GM12878 (cell line): ENCODE results near the gene PBOV1. TPM values are rescaled to one million over a fixed set of nuclear protein-coding genes. Genes with fewer than 3 reads are reported as not detected.

ENCODE experiments used
- ATAC-seq: fragments of 200-7000 bp; cut with Tn5 transposase; 3 replicates; pipeline ENCODE4 v1.9.1; 2020; ENCODE audit warnings: mild to moderate bottlenecking, moderate library complexity
- BruUV-seq: library from RNA; stranded (reverse); fragments of 400-500 nt; replicated peaks from 2 replicates; lab custom pipeline; 2021; lab: Mats Ljungman, UMichigan
- CTCF ChIA-PET: fragments of 300-600 bp; sonication (Branson Sonifier 250); formaldehyde crosslinking; extraction: SDS; loops from one replicate; lab custom pipeline; 2021; ENCODE audit warnings: inconsistent platforms; lab: Yijun Ruan, JAX
- POLR2A ChIA-PET: fragments of 350-600 bp; formaldehyde crosslinking; extraction: SDS; loops from one replicate; lab custom pipeline; 2021; ENCODE audit warnings: inconsistent platforms; lab: Charles Lee
- RAD21 ChIA-PET: fragments of 300-600 bp; sonication (Branson Sonifier 250); formaldehyde crosslinking; loops from one replicate; lab custom pipeline; 2023; ENCODE audit warnings: antibody characterized with exemption; ENCODE audit not compliant: unreplicated experiment; lab: Charles Lee
- SMC1A ChIA-PET: fragments of 300-600 bp; sonication (Branson Sonifier 250); formaldehyde crosslinking; loops from one replicate; lab custom pipeline; 2023; ENCODE audit not compliant: unreplicated experiment, uncharacterized antibody; lab: Charles Lee
- DNase-seq: peaks from one replicate; pipeline ENCODE4 v3.0.0-alpha.2; 2011; ENCODE audit warnings: low read depth, low spot score
- FAIRE-seq: peaks from 3 replicates; lab custom pipeline; 2011; peaks lifted over from hg19 to GRCh38; lab: Jason Lieb, UNC
- H2AFZ ChIP-seq: 2 replicates; pipeline ENCODE4 v1.6.0; 2011; ENCODE audit warnings: low read depth, low read length, control low read depth; ENCODE audit not compliant: control insufficient read depth
- H3K27ac ChIP-seq: 2 replicates; pipeline ENCODE4 v1.5.1; 2011; ENCODE audit warnings: control low read depth; ENCODE audit not compliant: control insufficient read depth, insufficient read depth
- H3K27me3 ChIP-seq, 2 experiments: replicated peaks in 1 of 2; 2 replicates each; pipeline versions ENCODE4 v1.6.0 to v1.6.1; 2011; ENCODE audit warnings: low read length in 1 of 2; ENCODE audit not compliant: control insufficient read depth in 2 of 2, insufficient read depth in 2 of 2
- H3K36me3 ChIP-seq, 2 experiments: 2 replicates each; pipeline ENCODE4 v1.5.1; 2011; ENCODE audit warnings: low read length in 1 of 2; ENCODE audit not compliant: control insufficient read depth in 2 of 2, insufficient read depth in 2 of 2
- H3K4me1 ChIP-seq: 2 replicates; pipeline ENCODE4 v1.6.1; 2011; ENCODE audit warnings: mild to moderate bottlenecking, low read length, moderate library complexity, mixed read lengths; ENCODE audit not compliant: control insufficient read depth, insufficient read depth
- H3K4me2 ChIP-seq: 2 replicates; pipeline ENCODE4 v1.6.0; 2011; ENCODE audit warnings: control low read depth; ENCODE audit not compliant: control insufficient read depth, insufficient read depth
- H3K4me3 ChIP-seq: fragments of 200-600 bp; sonication (generic); 2 replicates; pipeline ENCODE4 v1.5.1; 2016
- H3K79me2 ChIP-seq: 2 replicates; pipeline ENCODE4 v1.6.0; 2011; ENCODE audit warnings: low read length; ENCODE audit not compliant: control insufficient read depth, insufficient read depth
- H3K9ac ChIP-seq: 2 replicates; pipeline ENCODE4 v1.8.0; 2011; ENCODE audit warnings: low read length, control low read depth, mixed read lengths; ENCODE audit not compliant: control insufficient read depth, insufficient read depth
- H3K9me3 ChIP-seq: replicated peaks from 3 replicates; pipeline ENCODE4 v1.5.1; 2011; ENCODE audit warnings: mild to moderate bottlenecking, low read length; ENCODE audit not compliant: control insufficient read depth, insufficient read depth
- H4K20me1 ChIP-seq: 2 replicates; pipeline ENCODE4 v1.6.0; 2011; ENCODE audit not compliant: control insufficient read depth, insufficient read depth
- BMI1 ChIP-seq: fragments of 450-650 bp; IDR thresholded peaks from 2 replicates; pipeline ENCODE4 v1.6.1; 2016; ENCODE audit warnings: mild to moderate bottlenecking, moderate library complexity, borderline replicate concordance
- DPF2 ChIP-seq: fragments of 450-650 bp; IDR thresholded peaks from 2 replicates; pipeline ENCODE4 v1.6.1; 2017; ENCODE audit warnings: mild to moderate bottlenecking
- E2F4 ChIP-seq: IDR thresholded peaks from 2 replicates; pipeline ENCODE4 v1.6.1; 2012; ENCODE audit warnings: low read depth, low read length, improper control_type of control experiment
- MLLT1 ChIP-seq: fragments of 450-650 bp; IDR thresholded peaks from 2 replicates; pipeline ENCODE4 v1.6.1; 2016; ENCODE audit warnings: mild to moderate bottlenecking
- NR2C1 ChIP-seq: fragments of 450-650 bp; IDR thresholded peaks from 2 replicates; pipeline ENCODE4 v1.6.1; 2017; ENCODE audit warnings: antibody characterized with exemption, mild to moderate bottlenecking, moderate library complexity
- RAD51 ChIP-seq: fragments of 450-650 bp; IDR thresholded peaks from 2 replicates; pipeline ENCODE4 v1.6.1; 2016; ENCODE audit warnings: moderate library complexity, mild to moderate bottlenecking, inconsistent platforms
- RB1 ChIP-seq: fragments of 450-650 bp; formaldehyde crosslinking; IDR thresholded peaks from 2 replicates; pipeline ENCODE4 v1.6.1; 2017; ENCODE audit warnings: mild to moderate bottlenecking, borderline replicate concordance
- RELA ChIP-seq: fragments of 450-650 bp; IDR thresholded peaks from 2 replicates; pipeline ENCODE4 v1.8.0; 2014; ENCODE audit warnings: borderline replicate concordance; ENCODE audit not compliant: partially characterized antibody
- TARDBP ChIP-seq: IDR thresholded peaks from 2 replicates; pipeline ENCODE4 v1.6.1; 2016; ENCODE audit warnings: borderline replicate concordance
- ZBTB40 ChIP-seq: fragments of 450-650 bp; IDR thresholded peaks from 2 replicates; pipeline ENCODE4 v1.6.1; 2016; ENCODE audit warnings: mild to moderate bottlenecking, moderate library complexity, borderline replicate concordance
- WGBS: methylation state at CpG from one replicate; pipeline ENCODE4 v1.1.6; 2016; ENCODE audit warnings: low lambda C conversion rate; ENCODE audit not compliant: insufficient replicate concordance, insufficient coverage; ENCODE audit errors: missing lambda C conversion rate; 5-methylcytosine and 5-hydroxymethylcytosine counted together
- in situ Hi-C: fragments of 300-500 bp; cut with MboI; formaldehyde crosslinking; loops from 9 replicates; pipeline ENCODE4 v1.14.3; 2018; ENCODE audit warnings: mixed read lengths
- intact Hi-C: fragments of 100-400 bp; cut with micrococcal nuclease; formaldehyde crosslinking; loops from one replicate; pipeline ENCODE4 v1.14.2; 2022; ENCODE audit not compliant: unreplicated experiment
- polyA plus RNA-seq, 11 experiments: library from polyadenylated mRNA; depleted of rRNA in 4 of 11; unstranded in 6 of 11; stranded (reverse) in 5 of 11; fragments of >200 nt; fragmentation: Nextera tagmentation in 4 of 11; fragmentation: Illumina TruSeq in 1 of 11; extraction: Ambion mirVana in 4 of 11; extraction: Trizol in 1 of 11; gene quantifications; 1 replicate in 1 of 11; 2 replicates in 10 of 11; pipeline versions ENCODE4 v1.2.1 to v1.2.3, GENCODE V29; 2011 to 2016; ENCODE audit warnings: inconsistent platforms in 2 of 11, missing spikeins in 2 of 11, low read depth in 1 of 11
- total RNA-seq, 4 experiments: library from RNA; depleted of rRNA in 3 of 4; stranded (reverse); fragments of >200 nt in 3 of 4; fragmentation: Illumina TruSeq in 1 of 4; extraction: Trizol in 1 of 4; gene quantifications; 2 replicates each; pipeline versions ENCODE4 v1.2.1 to v1.2.3, GENCODE V29; 2013 to 2021

Gene PBOV1
- total and polyA plus RNA-seq, 10 of the 15 experiments (the other 5 are each of a cell fraction or from before 2014, with no cell fraction given), result not detected

- SMC1A ChIA-PET, result interaction anchor here (0.8 kb wide), 1 partner anchor 9 kb away, joined by 3 read pairs; no protein-coding TSS in a partner anchor
- Histone ChIP-seq H3K27me3 (peaks cover 0 to 2% of the 10 kb centered on the region in 2 experiments; a peak in 1 of 4 replicates), H3K4me2 (no peak overlapping the region), H3K27ac (no peak overlapping the region), H3K4me1 (no peaks in the 10 kb centered on the region), H4K20me1 (no peaks in the 10 kb centered on the region), H3K36me3 (no peaks in the 10 kb centered on the region), H3K9ac (no peak overlapping the region), H3K4me3 (no peak overlapping the region), H2AFZ (no peak overlapping the region), H3K9me3 (no peaks in the 10 kb centered on the region), H3K79me2 (no peaks in the 10 kb centered on the region)
- 54% methylated on average over 16 of the region's 16 CpGs for WGBS
- CTCF ChIA-PET, result no interaction called here
- POLR2A ChIA-PET, result no interaction called here
- TF ChIP-seq NR2C1 (no peak), RAD51 (no peak), TARDBP (no peak)
- RAD21 ChIA-PET, result no interaction called here
- intact Hi-C loops, result no loop called here
- ATAC-seq (no peak), FAIRE-seq (no peak), DNase-seq (no peak)
- in situ Hi-C loops, result no loop called here
- no TSS peak for BruUV-seq
Observed at GRCh38 chr6:138250513-138251247, 32.4 kb upstream of the PBOV1 start.

- no peak overlapping the region for H3K4me2 ChIP-seq
- H3K4me3 ChIP-seq, result no peak overlapping the region
- H3K36me3 ChIP-seq, result no peaks in the 10 kb centered on the region
- CTCF ChIA-PET, result no interaction called here
- H3K27ac ChIP-seq, result no peak overlapping the region
- ATAC-seq (no peak), FAIRE-seq (no peak), DNase-seq (no peak)
- H2AFZ ChIP-seq, result no peak overlapping the region
- BruUV-seq, result no TSS peak
- POLR2A ChIA-PET, result no interaction called here
- RAD21 ChIA-PET, result no interaction called here
- in situ Hi-C loops, result no loop called here
- intact Hi-C loops, result no loop called here
- no peaks in the 10 kb centered on the region for H3K79me2 ChIP-seq
- SMC1A ChIA-PET, result interaction anchor here (0.8 kb wide), 1 partner anchor 8 kb away, joined by 3 read pairs; no protein-coding TSS in a partner anchor
- peaks cover 0 to 2% of the 10 kb centered on the region in 2 experiments; a peak in 1 of 4 replicates for H3K27me3 ChIP-seq
- no peaks in the 10 kb centered on the region for H3K4me1 ChIP-seq
- H3K9me3 ChIP-seq, result no peaks in the 10 kb centered on the region
- WGBS, result 53% methylated on average over 4 of the region's 4 CpGs
- H4K20me1 ChIP-seq, result no peaks in the 10 kb centered on the region
- no peak overlapping the region for H3K9ac ChIP-seq
- TF ChIP-seq MLLT1 (no peak), RB1 (no peak), BMI1 (no peak), E2F4 (no peak), RELA (no peak), ZBTB40 (no peak), DPF2 (no peak)
Observed at GRCh38 chr6:138250053-138250452, 31.8 kb upstream of the PBOV1 start.
